Osteoblast (primary cell): Measurements from ENCODE around the gene ATF7IP. TPM values are rescaled to one million over a fixed set of nuclear protein-coding genes. Genes with fewer than 3 reads are reported as not detected.

Source experiments
- DNase-seq: peaks from one replicate; pipeline ENCODE4 v3.0.0; 2011; ENCODE audit warnings: low spot score, mixed read lengths; ENCODE audit not compliant: insufficient read length; ENCODE audit errors: missing footprints
- H2AFZ ChIP-seq: 2 replicates; pipeline ENCODE4 v1.6.0; 2011; ENCODE audit warnings: mild to moderate bottlenecking, low read length
- H3K27ac ChIP-seq: 2 replicates; pipeline ENCODE4 v1.5.1; 2011; ENCODE audit warnings: mild to moderate bottlenecking, low read depth, low read length, moderate library complexity
- H3K27me3 ChIP-seq: 2 replicates; pipeline ENCODE4 v1.6.0; 2012; ENCODE audit warnings: mild to moderate bottlenecking, control low read depth, inconsistent platforms, low read length, moderate library complexity; ENCODE audit not compliant: insufficient read depth
- H3K36me3 ChIP-seq: 2 replicates; pipeline ENCODE4 v1.5.1; 2011; ENCODE audit warnings: mild to moderate bottlenecking, low read length, control low read depth, moderate library complexity; ENCODE audit not compliant: insufficient read depth
- H3K4me1 ChIP-seq: 2 replicates; pipeline ENCODE4 v1.5.1; 2011; ENCODE audit warnings: mild to moderate bottlenecking, low read length, control low read depth, moderate library complexity; ENCODE audit not compliant: insufficient read depth
- H3K4me2 ChIP-seq: 2 replicates; pipeline ENCODE4 v1.6.0; 2011; ENCODE audit warnings: mild to moderate bottlenecking, low read length; ENCODE audit not compliant: insufficient read depth
- H3K4me3 ChIP-seq: fragments of 200-600 bp; sonication (generic); 3 replicates; pipeline ENCODE4 v1.5.1; 2012; ENCODE audit warnings: mild to moderate bottlenecking, low read length, inconsistent platforms; ENCODE audit not compliant: insufficient read depth
- H3K79me2 ChIP-seq: 2 replicates; pipeline ENCODE4 v1.6.0; 2012; ENCODE audit warnings: mild to moderate bottlenecking, low read length, control low read depth, inconsistent platforms; ENCODE audit not compliant: insufficient read depth
- H3K9me3 ChIP-seq: 2 replicates; pipeline ENCODE4 v1.5.1; 2011; ENCODE audit warnings: low read depth, low read length, control low read depth
- H4K20me1 ChIP-seq: 2 replicates; pipeline ENCODE4 v1.6.0; 2012; ENCODE audit warnings: mild to moderate bottlenecking, low read length, control low read depth; ENCODE audit not compliant: insufficient read depth
- CTCF ChIP-seq: IDR thresholded peaks from 2 replicates; pipeline ENCODE4 v1.5.1; 2011; ENCODE audit warnings: mild to moderate bottlenecking, low read depth, low read length, moderate library complexity; ENCODE audit errors: extremely low read depth
- total RNA-seq: library from RNA; depleted of rRNA; stranded (reverse); fragments of >200 nt; gene quantifications from 2 replicates; pipeline ENCODE4 v1.2.3, GENCODE V29; 2012

Gene ATF7IP
- total RNA-seq, 1 donor, result 29.3 TPM

- Histone ChIP-seq H3K4me1 (no peaks in the 10 kb centered on the region), H4K20me1 (no peaks in the 10 kb centered on the region), H3K27me3 (no peaks in the 10 kb centered on the region), H3K36me3 (no peaks in the 10 kb centered on the region), H3K4me2 (no peak overlapping the region), H3K9me3 (no peaks in the 10 kb centered on the region), H3K79me2 (no peaks in the 10 kb centered on the region), H3K4me3 (no peak overlapping the region), H3K27ac (no peak overlapping the region), H2AFZ (no peak overlapping the region)
- DNase-seq, result no peak
- TF ChIP-seq CTCF, result no peak
Measured at GRCh38 chr12:14545144-14546124, 180.0 kb downstream of the ATF7IP start.

- Histone ChIP-seq H3K4me3 (no peak overlapping the region), H3K9me3 (no peaks in the 10 kb centered on the region), H3K36me3 (no peaks in the 10 kb centered on the region), H4K20me1 (no peaks in the 10 kb centered on the region), H3K79me2 (no peaks in the 10 kb centered on the region), H3K4me1 (no peaks in the 10 kb centered on the region), H3K27ac (no peak overlapping the region), H2AFZ (no peak overlapping the region), H3K27me3 (no peaks in the 10 kb centered on the region), H3K4me2 (no peak overlapping the region)
- TF ChIP-seq CTCF, result no peak
- no peak for DNase-seq
Measured at GRCh38 chr12:14547571-14547970, 182.1 kb downstream of the ATF7IP start.

- no peak overlapping the region for H2AFZ ChIP-seq
- H3K27me3 ChIP-seq, result no peaks in the 10 kb centered on the region
- DNase-seq, result no peak
- TF ChIP-seq CTCF, result no peak
- H4K20me1 ChIP-seq, result no peaks in the 10 kb centered on the region
- H3K36me3 ChIP-seq, result no peaks in the 10 kb centered on the region
- H3K4me1 ChIP-seq, result no peaks in the 10 kb centered on the region
- no peak overlapping the region for H3K4me2 ChIP-seq
- H3K79me2 ChIP-seq, result no peaks in the 10 kb centered on the region
- no peaks in the 10 kb centered on the region for H3K9me3 ChIP-seq
- H3K27ac ChIP-seq, result no peak overlapping the region
- H3K4me3 ChIP-seq, result no peak overlapping the region
Measured at GRCh38 chr12:14548609-14549008, 183.1 kb downstream of the ATF7IP start.

Other genes starting within 250 kb of the ATF7IP start
- gene PLBD1, start 202.2 kb downstream of the ATF7IP start, total RNA-seq, result 2.9 and 4.7 TPM in 2 replicates